ENCODE results near the gene MKI67.

MKI67 gene

GRCh38 chr10:128081720-128082119 is 44.5 kb downstream of the MKI67 start:
- DNase-seq (ENCODE audit: low read depth in 3 of 3) = no peak

- no peak for DNase-seq (ENCODE audit: low read depth in 3 of 3)
These were observed 45.0 kb downstream of the MKI67 start for GRCh38 chr10:128081222-128081621.

GRCh38 chr10:128080641-128081040 is 45.6 kb downstream of the MKI67 start:
- DNase-seq (ENCODE audit: low read depth in 3 of 3) = no peak

- DNase-seq (ENCODE audit: low read depth in 3 of 3) = no peak
These were observed 46.0 kb downstream of the MKI67 start for GRCh38 chr10:128080231-128080630.

- DNase-seq (ENCODE audit: low read depth in 3 of 3) = no peak
These were observed 47.9 kb downstream of the MKI67 start for GRCh38 chr10:128078136-128078969.

GRCh38 chr10:128077155-128077875 is 48.9 kb downstream of the MKI67 start:
- no peak for DNase-seq (ENCODE audit: low read depth in 3 of 3)

GRCh38 chr10:128074589-128074988 is 51.6 kb downstream of the MKI67 start:
- no peak for DNase-seq (ENCODE audit: low read depth in 3 of 3)

- DNase-seq (ENCODE audit: low read depth in 3 of 3) = no peak
These were observed 52.3 kb downstream of the MKI67 start for GRCh38 chr10:128073890-128074289.

- no peak for DNase-seq (ENCODE audit: low read depth in 3 of 3)
These were observed 53.1 kb downstream of the MKI67 start for GRCh38 chr10:128072941-128073645.

GRCh38 chr10:128072046-128072445 is 54.2 kb downstream of the MKI67 start:
- no peak for DNase-seq (ENCODE audit: low read depth in 3 of 3)

GRCh38 chr10:128071417-128071782 is 54.8 kb downstream of the MKI67 start:
- no peak for DNase-seq (ENCODE audit: low read depth in 3 of 3)

- DNase-seq (ENCODE audit: low read depth in 3 of 3) = no peak
These were observed 55.4 kb downstream of the MKI67 start for GRCh38 chr10:128070721-128071416.

GRCh38 chr10:128070161-128070560 is 56.1 kb downstream of the MKI67 start:
- DNase-seq (ENCODE audit: low read depth in 3 of 3) = no peak

- peak; percentile 50 to 80 (median 71) for DNase-seq (ENCODE audit: low read depth in 3 of 3)
These were observed 56.7 kb downstream of the MKI67 start for GRCh38 chr10:128069351-128070051.

GRCh38 chr10:128068398-128069285 is 57.6 kb downstream of the MKI67 start:
- no peak for DNase-seq (ENCODE audit: low read depth in 3 of 3)

- no peak for DNase-seq (ENCODE audit: low read depth in 3 of 3)
These were observed 58.4 kb downstream of the MKI67 start for GRCh38 chr10:128067691-128068397.

- DNase-seq (ENCODE audit: low read depth in 3 of 3) = no peak
These were observed 59.3 kb downstream of the MKI67 start for GRCh38 chr10:128066870-128067382.

- no peak for DNase-seq (ENCODE audit: low read depth in 3 of 3)
These were observed 60.2 kb downstream of the MKI67 start for GRCh38 chr10:128065881-128066534.

All from stimulated activated CD4-positive, alpha-beta T cell treated with anti-CD3 and anti-CD28 coated beads, TNF-alpha, amount 100 ng/mL, for 48 hours (primary cell).